Right lobe of liver (tissue), 6 donors: ENCODE results near the gene SNRNP25. TPM values are rescaled to one million over a fixed set of nuclear protein-coding genes. Genes with fewer than 3 reads are reported as not detected.

Experiments used
- ATAC-seq, 4 donors: fragments of 200-7000 bp; cut with Tn5 transposase; one replicate each; pipeline ENCODE4 v1.9.1; 2020; ENCODE audit warnings: mild to moderate bottlenecking in 4 of 4, moderate library complexity in 4 of 4
- DNase-seq, 3 donors: peaks; one replicate each; pipeline ENCODE4 v3.0.0-alpha.2; 2020
- H3K27ac ChIP-seq, 3 donors: fragments of 200-600 bp; one replicate each; pipeline ENCODE4 v1.8.0; 2022
- H3K27me3 ChIP-seq, 2 donors: fragments of 200-600 bp; one replicate each; pipeline ENCODE4 v1.8.0; 2022
- H3K36me3 ChIP-seq, 4 donors: fragments of 200-600 bp; sonication (generic) in 1 of 4; one replicate each; pipeline versions ENCODE4 v1.5.1 to v1.8.0; 2017 to 2022; ENCODE audit warnings: control low read depth in 1 of 4
- H3K4me1 ChIP-seq, 4 donors: fragments of 200-600 bp; sonication (generic) in 1 of 4; one replicate each; pipeline versions ENCODE4 v1.5.1 to v1.8.0; 2017 to 2022; ENCODE audit warnings: control low read depth in 1 of 4
- H3K4me3 ChIP-seq, 3 donors: fragments of 200-600 bp; one replicate each; pipeline ENCODE4 v1.8.0; 2022
- H3K9me3 ChIP-seq, 4 donors: fragments of 200-600 bp; sonication (generic) in 1 of 4; one replicate each; pipeline versions ENCODE4 v1.5.1 to v1.8.0; 2017 to 2022; ENCODE audit warnings: control low read depth in 1 of 4
- CTCF ChIP-seq, 4 donors: fragments of 200-600 bp in 3 of 4; fragments of 450-650 bp in 1 of 4; IDR thresholded peaks; one replicate each; pipeline versions ENCODE4 v1.5.1 to v1.8.0; 2016 to 2022; ENCODE audit warnings: antibody characterized with exemption in 4 of 4, mild to moderate bottlenecking in 2 of 4
- POLR2A ChIP-seq: fragments of 450-650 bp; IDR thresholded peaks from one replicate; pipeline ENCODE4 v1.6.1; 2017; ENCODE audit warnings: antibody characterized with exemption, mild to moderate bottlenecking
- WGBS: methylation state at CpG from one replicate; pipeline ENCODE4 v1.1.6; 2018; ENCODE audit warnings: low coverage, low lambda C conversion rate; ENCODE audit not compliant: insufficient coverage; ENCODE audit errors: missing lambda C conversion rate; 5-methylcytosine and 5-hydroxymethylcytosine counted together
- intact Hi-C, 2 donors: fragments of 100-400 bp; cut with DNase I; formaldehyde crosslinking; loops; one replicate each; pipeline versions ENCODE4 v1.11.2 to v1.14.1; 2022
- total RNA-seq, 6 experiments: library from RNA; depleted of rRNA in 2 of 6; stranded (reverse); fragments of >200 nt in 2 of 6; fragmentation: NEBNext Ultra II Directional in 3 of 6; extraction: Animal tissue kit (Norgen Biotek cat#: 25700) in 3 of 6; gene quantifications; one replicate each; pipeline versions ENCODE4 v1.1.0 to v1.2.4, GENCODE V29; 2016 to 2023
- donor health status: DM: no; HTN: yes; CAD: no.
- donor health status: DM: no; HTN: no; CAD: no.
- donor health status: DM: no; HTN: no; CAD: no.
- donor health status: DM: no; HTN: yes; CAD: no.
- donor health status: DM: no; HTN: yes; CAD: no.

SNRNP25 gene
- total RNA-seq, 6 experiments from 2014 or later = 11.7 to 15.9 (median 14.8) TPM

- H3K4me3 ChIP-seq = no peak overlapping the region
- no peak overlapping the region for H3K27ac ChIP-seq
- intact Hi-C loops = no loop called here
- H3K9me3 ChIP-seq = no peaks in the 10 kb centered on the region
- no peak for TF ChIP-seq POLR2A
- no peak for ATAC-seq
- H3K27me3 ChIP-seq = no peaks in the 10 kb centered on the region
- peaks cover 0 to 7% (median 3%) of the 10 kb centered on the region in 4 donors for H3K4me1 ChIP-seq
- WGBS = no CpG with 5 or more reads among the region's 31 CpGs
- H3K36me3 ChIP-seq = peaks cover 0 to 22% (median 0%) of the 10 kb centered on the region in 4 donors
- DNase-seq = no peak
These were observed 29.5 kb downstream of the SNRNP25 start for GRCh38 chr16:83060-83603.

GRCh38 chr16:83781-84615 lies 30.4 kb downstream of the SNRNP25 start:
- peaks cover 0 to 2% (median under 1%) of the 10 kb centered on the region in 4 donors for H3K4me1 ChIP-seq
- no peaks in the 10 kb centered on the region for H3K9me3 ChIP-seq
- intact Hi-C loops = no loop called here
- TF ChIP-seq CTCF (IDR thresholded peaks at IDR 0.05) (no peak), POLR2A (no peak)
- DNase-seq (no peak), ATAC-seq (no peak)
- no peaks in the 10 kb centered on the region for H3K27me3 ChIP-seq
- WGBS = 63% methylated on average over 13 of the region's 21 CpGs
- H3K27ac ChIP-seq = no peak overlapping the region
- H3K36me3 ChIP-seq = peaks cover 0 to 29% (median 0%) of the 10 kb centered on the region in 4 donors
- no peak overlapping the region for H3K4me3 ChIP-seq

- TF ChIP-seq POLR2A (no peak), CTCF (IDR thresholded peaks at IDR 0.05) (no peak)
- 37% methylated on average over 2 of the region's 7 CpGs for WGBS
- ATAC-seq (peak; percentile 19 to 56 (median 34)), DNase-seq (no peak)
- Histone ChIP-seq H3K9me3 (no peaks in the 10 kb centered on the region), H3K4me1 (no peaks in the 10 kb centered on the region), H3K4me3 (no peak overlapping the region), H3K27me3 (no peaks in the 10 kb centered on the region), H3K27ac (no peak overlapping the region), H3K36me3 (peaks cover 0 to 37% (median 2%) of the 10 kb centered on the region in 4 donors)
- intact Hi-C loops = no loop called here
These were observed 31.2 kb downstream of the SNRNP25 start for GRCh38 chr16:84718-85406.

GRCh38 chr16:85407-85782 lies 31.8 kb downstream of the SNRNP25 start:
- Histone ChIP-seq H3K4me1 (no peaks in the 10 kb centered on the region), H3K27ac (no peak overlapping the region), H3K36me3 (peaks cover 0 to 34% (median 4%) of the 10 kb centered on the region in 4 donors), H3K4me3 (no peak overlapping the region), H3K27me3 (no peaks in the 10 kb centered on the region), H3K9me3 (no peaks in the 10 kb centered on the region)
- intact Hi-C loops = no loop called here
- DNase-seq (no peak), ATAC-seq (peak in 1 of 4 donors; percentile 2)
- TF ChIP-seq CTCF (IDR thresholded peaks at IDR 0.05) (no peak), POLR2A (no peak)
- WGBS = 60% methylated on average over 1 of the region's 18 CpGs

- intact Hi-C loops = no loop called here
- no peaks in the 10 kb centered on the region for H3K9me3 ChIP-seq
- H3K27me3 ChIP-seq = no peaks in the 10 kb centered on the region
- peaks cover 0 to 34% (median 4%) of the 10 kb centered on the region in 4 donors for H3K36me3 ChIP-seq
- ATAC-seq (no peak), DNase-seq (no peak)
- WGBS = 56% methylated on average over 3 of the region's 9 CpGs
- no peaks in the 10 kb centered on the region for H3K4me1 ChIP-seq
- no peak overlapping the region for H3K27ac ChIP-seq
- H3K4me3 ChIP-seq = no peak overlapping the region
- no peak for TF ChIP-seq POLR2A
- no peak for TF ChIP-seq CTCF (IDR thresholded peaks at IDR 0.05)
These were observed 32.2 kb downstream of the SNRNP25 start for GRCh38 chr16:85865-86264.
